Glutamatergic neuron (in vitro differentiated cells): ENCODE measurements around the gene SMIM14. TPM values are rescaled to one million over a fixed set of nuclear protein-coding genes. Genes with fewer than 3 reads are reported as not detected.
"Not testable (repeated sequence)": the region's sequence is repeated elsewhere in the genome, so short reads cannot be mapped to it uniquely, and the experiment has no call there.

ENCODE experiments used
- DNase-seq: peaks from one replicate; pipeline ENCODE4 v3.0.0; 2022
- H3K27ac Mint-ChIP-seq: one replicate; pipeline ENCODE4 v1.8.0; 2020; ENCODE audit warnings: mild to moderate bottlenecking, mixed read lengths, inconsistent platforms; ENCODE audit not compliant: unreplicated experiment
- H3K27me3 Mint-ChIP-seq: one replicate; pipeline ENCODE4 v1.8.0; 2020; ENCODE audit warnings: mild to moderate bottlenecking, moderate library complexity, mixed read lengths, inconsistent platforms; ENCODE audit not compliant: unreplicated experiment
- H3K36me3 Mint-ChIP-seq: one replicate; pipeline ENCODE4 v1.8.0; 2020; ENCODE audit warnings: mild to moderate bottlenecking, mixed read lengths, inconsistent platforms; ENCODE audit not compliant: unreplicated experiment
- H3K4me1 Mint-ChIP-seq: one replicate; pipeline ENCODE4 v1.8.0; 2020; ENCODE audit warnings: mild to moderate bottlenecking, low read depth, mixed read lengths, inconsistent platforms; ENCODE audit not compliant: unreplicated experiment
- H3K4me3 Mint-ChIP-seq: one replicate; pipeline ENCODE4 v1.8.0; 2020; ENCODE audit warnings: mild to moderate bottlenecking, mixed read lengths, inconsistent platforms; ENCODE audit not compliant: unreplicated experiment
- H3K9me3 Mint-ChIP-seq: one replicate; pipeline ENCODE4 v1.8.0; 2020; ENCODE audit warnings: mild to moderate bottlenecking, moderate library complexity, mixed read lengths, inconsistent platforms; ENCODE audit not compliant: unreplicated experiment
- total RNA-seq: library from RNA; stranded (reverse); fragmentation: NEBNext Ultra II Directional; extraction: Animal tissue kit (Norgen Biotek cat#: 25700); gene quantifications from one replicate; pipeline ENCODE4 v1.2.1, GENCODE V29; 2021; ENCODE audit not compliant: unreplicated experiment
- TF ChIP-seq, protein P1 (sequence below): fragments of 200-600 bp; sonication (generic); IDR thresholded peaks from one replicate; pipeline ENCODE4 v1.5.0; 2021; ENCODE audit not compliant: partially characterized antibody, unreplicated experiment

SMIM14 gene
- total RNA-seq, 1 donor from 2014 or later = 27.1 TPM

DNA sequence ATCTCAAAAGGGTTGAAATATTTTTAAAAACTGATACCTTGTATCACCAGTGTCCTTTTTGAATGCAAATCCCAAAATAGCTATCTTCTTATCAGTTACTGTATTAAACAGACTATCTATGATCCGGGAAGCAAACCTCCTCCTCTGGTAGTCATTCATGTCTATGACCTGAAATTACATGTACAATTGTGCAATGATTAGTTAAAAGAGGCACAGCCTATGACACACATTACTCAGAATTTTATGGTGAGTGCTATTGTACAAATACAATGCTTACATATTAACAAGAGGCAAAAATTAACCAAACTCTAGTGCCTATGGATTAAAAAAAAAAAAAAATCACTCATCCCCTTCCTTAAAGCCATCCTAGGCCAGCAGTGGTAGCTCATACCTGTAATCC, 133.1 kb downstream of the SMIM14 start:
- DNase-seq = no peak
- Mint-ChIP-seq H3K27ac (no peak overlapping the region), H3K4me1 (no peaks in the 10 kb centered on the region), H3K27me3 (peaks cover 2% of the 10 kb centered on the region), H3K36me3 (no peaks in the 10 kb centered on the region), H3K9me3 (no peaks in the 10 kb centered on the region), H3K4me3 (no peak overlapping the region)
- TF ChIP-seq, protein P1, sequence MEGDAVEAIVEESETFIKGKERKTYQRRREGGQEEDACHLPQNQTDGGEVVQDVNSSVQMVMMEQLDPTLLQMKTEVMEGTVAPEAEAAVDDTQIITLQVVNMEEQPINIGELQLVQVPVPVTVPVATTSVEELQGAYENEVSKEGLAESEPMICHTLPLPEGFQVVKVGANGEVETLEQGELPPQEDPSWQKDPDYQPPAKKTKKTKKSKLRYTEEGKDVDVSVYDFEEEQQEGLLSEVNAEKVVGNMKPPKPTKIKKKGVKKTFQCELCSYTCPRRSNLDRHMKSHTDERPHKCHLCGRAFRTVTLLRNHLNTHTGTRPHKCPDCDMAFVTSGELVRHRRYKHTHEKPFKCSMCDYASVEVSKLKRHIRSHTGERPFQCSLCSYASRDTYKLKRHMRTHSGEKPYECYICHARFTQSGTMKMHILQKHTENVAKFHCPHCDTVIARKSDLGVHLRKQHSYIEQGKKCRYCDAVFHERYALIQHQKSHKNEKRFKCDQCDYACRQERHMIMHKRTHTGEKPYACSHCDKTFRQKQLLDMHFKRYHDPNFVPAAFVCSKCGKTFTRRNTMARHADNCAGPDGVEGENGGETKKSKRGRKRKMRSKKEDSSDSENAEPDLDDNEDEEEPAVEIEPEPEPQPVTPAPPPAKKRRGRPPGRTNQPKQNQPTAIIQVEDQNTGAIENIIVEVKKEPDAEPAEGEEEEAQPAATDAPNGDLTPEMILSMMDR = no peak

DNA sequence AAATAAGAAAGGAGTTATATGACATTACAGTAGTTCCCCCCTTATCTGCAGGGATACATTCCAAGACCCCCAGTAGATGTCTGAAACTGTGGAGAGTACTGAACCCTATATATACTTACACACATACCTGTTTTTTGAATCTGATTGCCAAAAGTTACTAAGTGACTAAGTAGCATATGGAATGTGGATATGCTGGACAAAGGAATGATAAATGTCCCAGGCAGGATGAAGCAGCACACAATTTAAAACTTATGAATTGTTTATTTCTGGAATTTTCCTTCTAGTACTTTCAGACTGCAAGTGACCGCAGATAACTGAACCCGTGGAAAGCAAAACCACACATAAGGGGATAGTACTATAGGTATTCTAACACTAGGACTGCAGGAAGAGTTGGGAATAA, 134.1 kb downstream of the SMIM14 start:
- Mint-ChIP-seq H3K27ac (no peak overlapping the region), H3K36me3 (no peaks in the 10 kb centered on the region), H3K4me1 (no peaks in the 10 kb centered on the region), H3K27me3 (peaks cover 2% of the 10 kb centered on the region), H3K9me3 (no peaks in the 10 kb centered on the region), H3K4me3 (no peak overlapping the region)
- DNase-seq = no peak
- TF ChIP-seq, protein P1 = no peak

DNA sequence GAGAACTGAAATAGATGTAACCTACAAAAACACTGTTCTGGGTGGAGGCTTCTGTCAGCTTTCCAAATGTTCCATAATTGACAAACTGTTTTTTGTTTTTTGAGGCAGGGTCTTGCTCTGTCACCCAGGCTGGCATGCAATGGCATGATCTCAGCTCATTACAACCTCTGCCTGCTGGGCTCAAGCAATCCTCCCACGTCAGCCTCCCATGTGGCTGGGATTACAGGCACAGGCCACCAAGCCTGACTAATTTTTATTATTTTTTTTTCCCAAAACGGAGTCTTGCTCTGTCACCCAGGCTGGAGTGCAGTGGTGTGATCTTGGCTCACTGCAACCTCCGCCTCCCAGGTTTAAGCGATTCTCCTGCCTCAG, 136.0 kb downstream of the SMIM14 start:
- not testable (repeated sequence) for H3K27me3 Mint-ChIP-seq, H3K4me3 Mint-ChIP-seq, H3K9me3 Mint-ChIP-seq, H3K4me1 Mint-ChIP-seq, DNase-seq, H3K36me3 Mint-ChIP-seq, H3K27ac Mint-ChIP-seq

DNA sequence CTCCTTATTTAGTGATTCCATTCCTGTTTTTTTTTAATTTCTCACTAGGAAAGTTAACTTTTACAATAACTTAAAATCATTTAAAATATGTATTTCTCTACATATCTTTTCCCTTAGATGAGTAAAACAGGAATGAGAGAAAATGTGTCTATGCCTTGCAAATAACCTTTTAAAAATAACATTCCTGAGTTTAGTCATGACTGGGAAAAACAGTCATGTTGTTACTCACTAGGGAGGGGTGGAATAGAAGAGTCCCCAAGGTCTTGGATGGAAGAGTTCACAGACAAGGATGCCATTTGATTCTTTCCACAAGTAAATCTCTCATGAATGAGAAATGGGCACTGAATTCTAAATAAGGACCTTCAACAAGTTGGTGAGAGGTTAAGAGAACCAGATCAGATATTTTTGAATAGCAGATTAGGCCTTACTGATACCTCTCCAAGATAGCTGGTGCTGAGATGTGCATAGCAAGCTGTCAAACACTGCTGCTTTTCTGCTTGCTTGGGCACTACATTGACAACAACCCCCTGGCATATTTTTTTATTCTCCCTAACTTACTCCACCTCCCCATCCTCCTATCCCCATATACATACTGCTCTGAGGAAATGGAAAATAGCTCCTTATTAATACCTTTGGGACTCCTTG, 136.5 kb downstream of the SMIM14 start:
- TF ChIP-seq, protein P1 = no peak
- H3K27me3 Mint-ChIP-seq = no peaks in the 10 kb centered on the region
- H3K36me3 Mint-ChIP-seq = no peaks in the 10 kb centered on the region
- no peak for DNase-seq
- no peaks in the 10 kb centered on the region for H3K4me1 Mint-ChIP-seq
- no peak overlapping the region for H3K27ac Mint-ChIP-seq
- no peak overlapping the region for H3K4me3 Mint-ChIP-seq
- no peaks in the 10 kb centered on the region for H3K9me3 Mint-ChIP-seq

DNA sequence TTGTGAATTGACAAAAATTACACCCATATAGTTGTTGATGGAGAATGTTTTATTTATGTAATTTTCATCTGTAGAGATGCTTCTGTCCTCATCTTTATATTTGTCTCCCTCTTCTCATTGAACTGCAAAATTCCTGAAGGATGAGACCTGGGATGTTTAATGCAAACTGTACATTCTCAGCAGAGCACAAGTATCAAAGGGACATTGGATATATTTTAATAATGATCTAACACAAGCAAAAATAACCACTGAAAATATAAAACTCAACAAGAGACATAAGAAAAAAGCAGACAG, 140.0 kb downstream of the SMIM14 start:
- no peak for DNase-seq
- H3K4me3 Mint-ChIP-seq = no peak overlapping the region
- no peaks in the 10 kb centered on the region for H3K9me3 Mint-ChIP-seq
- no peaks in the 10 kb centered on the region for H3K27me3 Mint-ChIP-seq
- no peaks in the 10 kb centered on the region for H3K4me1 Mint-ChIP-seq
- no peaks in the 10 kb centered on the region for H3K36me3 Mint-ChIP-seq
- TF ChIP-seq, protein P1 = no peak
- H3K27ac Mint-ChIP-seq = no peak overlapping the region
